NCI-H2029 treated with DMSO at 0.1 percent for 48 hours (cell line): ENCODE data around the gene FALEC.
A peak's percentile ranks its signal among the peaks of the same experiment; 100 is the strongest.

ENCODE experiments used
- DNase-seq: peaks from one replicate; lab custom pipeline; 2025; lab: John Stamatoyannopoulos, UW

The FALEC gene

GRCh38 chr1:150545486-150546032 lies 30.0 kb downstream of the FALEC start:
- no peak for DNase-seq

GRCh38 chr1:150546294-150546937 lies 30.9 kb downstream of the FALEC start:
- no peak for DNase-seq

DNA sequence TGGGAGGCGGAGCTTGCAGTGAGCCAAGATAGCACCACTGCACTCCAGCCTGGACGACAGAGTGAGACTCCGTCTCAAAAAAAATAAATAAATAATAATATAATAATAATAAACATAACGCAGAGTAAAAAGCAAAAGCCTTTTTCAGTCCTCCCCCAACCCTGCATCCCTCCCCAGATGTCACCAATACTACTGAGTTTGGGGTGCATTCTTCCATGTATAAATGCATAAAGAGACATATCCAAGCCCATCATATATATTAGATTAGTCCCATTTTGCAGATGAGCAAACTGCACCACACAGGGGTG lies 32.7 kb downstream of the FALEC start:
- no peak for DNase-seq

DNA sequence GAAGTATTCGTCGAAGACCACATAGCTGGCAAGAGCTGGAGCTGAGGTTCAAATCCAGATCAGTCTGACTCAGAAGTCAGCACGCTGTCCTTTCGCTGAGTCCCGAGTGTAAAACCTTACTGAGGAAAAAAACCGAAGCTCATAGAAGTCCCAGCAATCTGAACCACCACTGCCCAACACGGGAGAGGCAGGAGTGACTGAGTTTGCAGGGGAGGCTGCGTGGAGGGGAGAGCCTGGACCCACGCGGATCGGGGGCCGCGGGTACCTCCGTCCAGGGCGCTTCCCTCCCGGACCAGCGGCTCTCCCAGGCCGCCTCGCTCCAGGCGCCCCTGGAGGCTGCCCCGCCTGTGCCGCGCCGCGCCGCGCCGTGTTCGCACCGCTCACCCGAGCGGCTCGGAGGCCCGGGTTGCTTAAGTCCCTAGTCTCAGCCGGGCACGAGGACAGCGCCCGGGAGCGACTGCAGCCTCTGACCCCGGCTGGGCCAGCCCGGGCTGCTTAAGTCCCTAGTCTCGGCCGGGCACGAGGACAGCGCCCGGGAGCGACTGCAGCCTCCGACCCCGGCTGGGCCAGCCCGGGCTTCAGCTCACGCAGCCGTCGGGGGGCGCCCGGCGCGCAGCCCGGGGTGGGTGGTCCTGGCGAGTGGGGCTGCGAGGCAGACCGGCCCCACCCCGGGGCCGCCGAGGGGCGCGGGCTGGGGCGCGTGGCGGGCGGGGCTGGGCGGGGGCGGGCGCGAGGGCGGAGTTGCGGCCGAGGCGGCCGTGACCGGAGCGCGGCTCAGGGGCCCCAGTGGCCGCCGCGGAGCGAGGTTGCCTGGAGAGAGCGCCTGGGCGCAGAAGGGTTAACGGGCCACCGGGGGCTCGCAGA lies 33.3 kb downstream of the FALEC start, which contains the start of gene ADAMTSL4:
ADAMTSL4 (plus strand) TSS at position 777 of the 864 bp plus-strand sequence. CDS start 2,881 bp downstream, outside the sequence.
- peak; percentile 10 for DNase-seq

DNA sequence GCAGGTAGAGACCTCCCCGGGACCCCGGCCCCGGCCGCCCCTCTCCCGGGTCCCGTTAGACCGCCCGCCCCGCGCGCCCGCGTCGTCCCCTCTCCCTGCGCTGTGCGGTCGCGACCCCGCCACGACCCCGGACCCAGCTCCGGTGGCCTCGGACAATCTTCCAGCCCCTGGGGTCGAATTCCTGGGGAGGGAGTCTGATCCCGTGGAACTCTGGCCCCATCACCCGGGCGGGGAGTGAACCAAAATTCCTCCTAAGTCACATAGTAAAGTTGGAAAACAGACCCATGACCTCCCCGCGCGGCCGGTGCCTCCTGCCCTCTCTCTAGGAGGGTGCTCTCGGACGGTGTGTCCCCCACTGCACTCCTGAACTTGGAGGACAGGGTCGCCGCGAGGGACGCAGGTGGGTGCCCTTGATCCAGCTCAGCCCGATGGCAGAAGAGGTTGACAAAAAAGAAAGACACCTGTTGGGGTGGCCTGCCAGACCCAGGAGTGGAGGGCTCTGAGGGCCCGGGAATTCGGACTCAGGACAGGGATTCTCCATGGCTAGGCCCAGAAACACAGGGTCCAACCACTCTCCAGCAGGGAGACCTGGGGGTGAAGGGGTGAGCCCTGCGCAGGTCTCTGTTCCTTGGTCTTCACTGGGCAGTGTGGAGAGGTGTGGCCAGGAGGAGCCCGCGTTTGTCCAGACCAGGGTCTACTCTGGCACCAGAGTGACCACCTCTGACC lies 34.1 kb downstream of the FALEC start:
- no peak for DNase-seq

DNA sequence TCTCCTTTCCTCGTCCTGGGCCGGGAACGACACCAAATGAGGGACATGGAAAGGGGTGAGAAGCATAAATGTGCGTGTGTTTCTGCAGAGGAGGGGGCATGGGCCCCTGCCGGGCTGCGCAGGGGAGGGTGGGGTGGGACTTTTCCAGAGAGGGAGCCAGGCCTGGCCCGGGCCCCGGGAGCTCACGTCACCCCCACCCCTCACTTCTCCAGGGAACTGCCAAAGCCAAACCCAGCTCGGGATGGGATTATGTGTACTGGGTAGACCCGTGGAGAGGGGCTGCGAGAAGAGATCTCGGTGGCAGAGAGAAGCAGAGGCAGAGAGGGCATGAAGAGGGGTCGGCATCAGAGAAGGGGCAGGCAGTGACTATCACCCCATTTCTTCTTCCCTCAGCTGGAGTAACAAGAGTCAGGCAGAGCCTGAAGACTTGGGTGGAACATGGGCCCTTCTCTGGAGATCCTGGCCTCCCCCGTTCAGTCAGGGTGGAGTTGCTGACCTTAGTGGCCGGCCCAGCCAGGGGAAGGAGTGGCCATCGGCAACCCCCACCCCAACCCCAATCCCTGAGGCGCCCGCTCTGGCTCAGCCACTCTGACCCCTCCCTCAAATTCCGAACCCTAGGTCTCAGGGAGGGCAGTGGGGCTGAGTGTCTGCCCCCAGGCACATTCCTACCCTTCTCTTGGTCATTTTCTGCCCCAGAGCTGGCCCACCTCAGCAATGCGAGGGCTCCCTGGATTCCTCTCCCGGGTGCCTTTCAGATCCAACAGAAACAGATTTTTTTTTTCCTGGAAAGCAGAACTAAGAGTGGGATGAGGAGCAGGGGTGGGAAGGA lies 34.9 kb downstream of the FALEC start:
- DNase-seq: no peak

DNA sequence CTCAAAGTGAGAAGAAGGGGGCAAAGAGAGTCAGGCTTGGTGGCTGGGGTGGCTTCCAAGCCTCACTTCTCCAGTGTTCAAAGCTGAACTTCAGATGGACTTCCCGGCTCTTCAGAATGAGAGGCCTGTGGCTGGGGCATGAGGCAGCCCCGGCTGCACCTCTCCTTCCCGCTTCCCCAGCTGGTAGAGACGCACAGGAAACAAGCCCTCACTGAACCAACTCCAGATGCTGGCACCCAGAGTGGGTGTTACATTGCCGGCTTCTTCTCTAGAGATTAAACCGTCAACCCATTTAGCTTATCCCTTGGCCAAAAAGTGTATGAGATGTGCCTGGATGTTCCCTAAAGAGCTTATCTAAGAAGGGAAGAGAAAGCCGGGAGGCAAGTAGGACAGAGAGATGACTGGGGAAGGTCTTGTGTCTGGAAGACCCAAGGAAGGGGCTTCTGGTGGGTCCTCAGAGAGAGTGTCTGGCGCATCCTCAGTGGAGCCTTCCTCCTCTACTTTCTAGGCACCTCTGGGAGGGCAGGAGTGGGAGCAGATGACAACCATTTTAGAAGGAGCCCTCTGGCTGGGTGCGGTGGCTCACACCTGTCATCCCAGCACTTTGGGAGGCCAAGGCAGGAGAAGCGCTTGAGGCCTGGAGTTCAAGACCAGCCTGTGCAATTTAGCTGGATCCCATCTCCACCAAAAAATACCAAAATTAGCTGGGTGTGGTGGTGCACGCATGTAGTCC lies 35.7 kb downstream of the FALEC start:
- DNase-seq: no peak

- DNase-seq: no peak
These were observed 36.2 kb downstream of the FALEC start for GRCh38 chr1:150551784-150552127.

DNA sequence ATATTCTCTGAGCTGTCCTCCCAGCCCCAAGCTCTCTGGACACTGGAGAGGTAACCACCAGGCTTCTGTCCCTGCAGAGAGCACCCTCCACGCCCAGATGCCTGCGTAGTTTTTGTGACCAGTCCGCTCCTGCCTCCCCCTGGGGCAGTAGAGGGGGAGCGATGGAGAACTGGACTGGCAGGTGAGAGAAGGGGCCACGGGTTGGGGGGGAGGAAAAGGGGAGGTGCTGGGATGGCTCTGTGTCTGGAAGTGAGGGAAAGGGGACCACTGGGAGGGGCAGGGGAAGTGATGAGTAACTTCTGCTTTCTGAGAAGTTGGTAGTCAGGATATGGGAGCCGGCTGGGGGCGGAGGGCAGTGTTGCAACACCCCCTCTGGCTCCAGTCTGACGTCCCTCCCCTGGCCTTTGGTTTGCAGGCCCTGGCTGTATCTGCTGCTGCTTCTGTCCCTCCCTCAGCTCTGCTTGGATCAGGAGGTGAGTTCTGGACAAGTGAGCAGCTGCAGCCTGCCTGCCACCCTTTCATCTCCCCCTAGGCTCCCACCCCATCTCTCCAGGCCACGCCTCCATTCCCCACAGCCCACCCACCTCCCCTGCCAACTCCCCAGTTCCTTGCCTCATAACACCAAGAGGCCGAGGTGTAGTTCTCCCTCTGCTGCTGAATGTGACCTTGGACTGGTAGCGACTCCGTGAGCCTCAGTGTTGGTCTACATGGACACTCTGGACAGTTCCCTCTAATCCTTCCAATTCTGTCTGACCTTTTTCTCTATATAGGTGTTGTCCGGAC lies 36.8 kb downstream of the FALEC start:
- DNase-seq: no peak

DNA sequence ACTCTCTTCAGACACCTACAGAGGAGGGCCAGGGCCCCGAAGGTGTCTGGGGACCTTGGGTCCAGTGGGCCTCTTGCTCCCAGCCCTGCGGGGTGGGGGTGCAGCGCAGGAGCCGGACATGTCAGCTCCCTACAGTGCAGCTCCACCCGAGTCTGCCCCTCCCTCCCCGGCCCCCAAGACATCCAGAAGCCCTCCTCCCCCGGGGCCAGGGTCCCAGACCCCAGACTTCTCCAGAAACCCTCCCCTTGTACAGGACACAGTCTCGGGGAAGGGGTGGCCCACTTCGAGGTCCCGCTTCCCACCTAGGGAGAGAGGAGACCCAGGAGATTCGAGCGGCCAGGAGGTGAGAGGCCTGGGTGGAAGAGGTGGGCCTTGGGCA lies 37.3 kb downstream of the FALEC start:
- no peak for DNase-seq

GRCh38 chr1:150553392-150554085 lies 38.0 kb downstream of the FALEC start:
- no peak for DNase-seq

- DNase-seq: no peak
These were observed 38.5 kb downstream of the FALEC start for GRCh38 chr1:150554086-150554452.

GRCh38 chr1:150555198-150555970 lies 39.8 kb downstream of the FALEC start:
- DNase-seq: no peak

DNA sequence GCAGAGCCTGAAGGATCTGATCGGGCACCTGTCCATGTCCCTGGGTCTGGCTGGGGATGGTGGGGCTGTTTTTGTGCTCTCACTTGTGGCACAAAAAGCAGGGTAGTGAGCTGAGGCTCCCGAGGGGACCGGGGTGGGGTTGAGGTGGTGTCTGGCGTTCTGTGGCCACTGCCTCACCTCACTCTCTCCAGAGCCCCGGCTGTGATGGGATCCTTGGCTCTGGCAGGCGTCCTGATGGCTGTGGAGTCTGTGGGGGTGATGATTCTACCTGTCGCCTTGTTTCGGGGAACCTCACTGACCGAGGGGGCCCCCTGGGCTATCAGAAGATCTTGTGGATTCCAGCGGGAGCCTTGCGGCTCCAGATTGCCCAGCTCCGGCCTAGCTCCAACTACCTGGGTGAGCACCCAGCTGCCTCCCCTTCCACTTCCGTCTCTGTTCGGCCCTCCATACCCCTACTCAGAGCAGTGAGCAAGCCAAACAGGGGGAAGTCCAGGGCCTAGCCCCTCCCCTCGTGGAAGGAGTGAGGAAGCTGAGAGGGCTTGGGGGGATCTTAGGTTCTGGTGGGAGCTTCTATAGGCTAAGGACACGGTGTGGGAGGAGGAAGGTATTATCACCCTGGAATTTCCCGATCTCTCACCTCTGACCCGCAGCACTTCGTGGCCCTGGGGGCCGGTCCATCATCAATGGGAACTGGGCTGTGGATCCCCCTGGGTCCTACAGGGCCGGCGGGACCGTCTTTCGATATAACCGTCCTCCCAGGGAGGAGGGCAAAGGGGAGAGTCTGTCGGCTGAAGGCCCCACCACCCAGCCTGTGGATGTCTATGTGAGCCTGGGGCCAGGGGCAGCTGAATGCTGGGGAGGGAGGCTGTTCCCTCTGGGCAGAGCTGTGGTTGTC lies 40.7 kb downstream of the FALEC start:
- DNase-seq: no peak

DNA sequence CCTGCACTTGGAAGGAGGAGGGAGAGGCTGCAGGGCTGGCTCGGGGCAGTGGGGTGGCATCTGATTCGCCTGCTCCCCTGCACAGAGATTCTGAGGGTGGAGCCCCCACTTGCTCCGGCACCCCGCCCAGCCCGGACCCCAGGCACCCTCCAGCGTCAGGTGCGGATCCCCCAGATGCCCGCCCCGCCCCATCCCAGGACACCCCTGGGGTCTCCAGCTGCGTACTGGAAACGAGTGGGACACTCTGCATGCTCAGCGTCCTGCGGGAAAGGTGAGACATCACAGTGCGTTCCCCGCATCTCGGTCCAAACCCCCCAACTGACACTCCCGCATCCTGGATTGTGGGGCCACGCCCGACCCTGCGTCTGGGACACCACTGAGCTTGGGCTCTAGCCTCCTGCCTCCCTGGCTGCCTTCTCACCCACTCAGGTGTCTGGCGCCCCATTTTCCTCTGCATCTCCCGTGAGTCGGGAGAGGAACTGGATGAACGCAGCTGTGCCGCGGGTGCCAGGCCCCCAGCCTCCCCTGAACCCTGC lies 41.6 kb downstream of the FALEC start:
- DNase-seq: no peak

GRCh38 chr1:150557813-150558212 lies 42.3 kb downstream of the FALEC start:
- DNase-seq: no peak

GRCh38 chr1:150558303-150558704 lies 42.8 kb downstream of the FALEC start:
- DNase-seq: no peak
